C4-2B (cell line): Measurements from ENCODE around the gene HCST.

Experiments used
- ZFX ChIP-seq: fragments of 450-650 bp; IDR thresholded peaks from 2 replicates; pipeline ENCODE4 v1.6.1; 2017
- TF ChIP-seq, protein P1 (sequence below): fragments of 450-650 bp; conservative IDR thresholded peaks from 2 replicates; pipeline ENCODE4 v1.5.1; 2017; ENCODE audit warnings: mild to moderate bottlenecking

DNA sequence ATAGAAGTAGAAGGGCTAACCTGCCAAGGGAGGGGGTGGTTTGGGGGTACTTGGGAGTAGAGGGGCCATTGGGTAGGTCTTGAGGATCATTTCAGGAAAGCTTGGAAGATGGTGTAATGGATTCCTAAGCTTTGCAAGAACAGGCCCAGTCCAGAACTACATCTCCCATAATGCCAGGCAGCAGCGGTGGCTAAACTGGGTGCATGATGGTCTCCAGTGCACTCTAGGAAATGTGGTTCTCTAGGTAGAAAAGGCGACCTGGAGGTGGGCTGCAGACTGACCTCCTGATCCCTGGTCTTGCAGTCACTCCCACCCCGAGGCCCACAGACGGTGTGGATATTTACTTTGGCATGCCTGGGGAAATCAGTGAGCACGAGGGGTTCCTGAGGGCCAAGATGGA, 30.1 kb upstream of the HCST start:
- TF ChIP-seq, protein P1, sequence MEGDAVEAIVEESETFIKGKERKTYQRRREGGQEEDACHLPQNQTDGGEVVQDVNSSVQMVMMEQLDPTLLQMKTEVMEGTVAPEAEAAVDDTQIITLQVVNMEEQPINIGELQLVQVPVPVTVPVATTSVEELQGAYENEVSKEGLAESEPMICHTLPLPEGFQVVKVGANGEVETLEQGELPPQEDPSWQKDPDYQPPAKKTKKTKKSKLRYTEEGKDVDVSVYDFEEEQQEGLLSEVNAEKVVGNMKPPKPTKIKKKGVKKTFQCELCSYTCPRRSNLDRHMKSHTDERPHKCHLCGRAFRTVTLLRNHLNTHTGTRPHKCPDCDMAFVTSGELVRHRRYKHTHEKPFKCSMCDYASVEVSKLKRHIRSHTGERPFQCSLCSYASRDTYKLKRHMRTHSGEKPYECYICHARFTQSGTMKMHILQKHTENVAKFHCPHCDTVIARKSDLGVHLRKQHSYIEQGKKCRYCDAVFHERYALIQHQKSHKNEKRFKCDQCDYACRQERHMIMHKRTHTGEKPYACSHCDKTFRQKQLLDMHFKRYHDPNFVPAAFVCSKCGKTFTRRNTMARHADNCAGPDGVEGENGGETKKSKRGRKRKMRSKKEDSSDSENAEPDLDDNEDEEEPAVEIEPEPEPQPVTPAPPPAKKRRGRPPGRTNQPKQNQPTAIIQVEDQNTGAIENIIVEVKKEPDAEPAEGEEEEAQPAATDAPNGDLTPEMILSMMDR: no peak
- TF ChIP-seq ZFX: no peak
